Large intestine (tissue), 3 donors: ENCODE results near the gene MMAB. TPM values are rescaled to one million over a fixed set of nuclear protein-coding genes. Genes with fewer than 3 reads are reported as not detected.

Experiments used
- DNase-seq, 2 donors: peaks; one replicate each; pipeline versions ENCODE4 v3.0.0 to v3.0.0-alpha.2; 2013
- H3K27ac ChIP-seq: one replicate; pipeline ENCODE4 v1.5.1; 2013; ENCODE audit warnings: low read length
- H3K27me3 ChIP-seq: 2 replicates; pipeline ENCODE4 v1.6.1; 2013; ENCODE audit warnings: low read length; ENCODE audit not compliant: control insufficient read depth, insufficient read depth
- H3K36me3 ChIP-seq: 2 replicates; pipeline ENCODE4 v1.6.1; 2013; ENCODE audit warnings: low read length; ENCODE audit not compliant: control insufficient read depth, insufficient read depth
- H3K4me1 ChIP-seq: one replicate; pipeline ENCODE4 v1.6.1; 2013; ENCODE audit warnings: low read length; ENCODE audit not compliant: control insufficient read depth, insufficient read depth
- H3K4me3 ChIP-seq: one replicate; pipeline ENCODE4 v1.5.1; 2013; ENCODE audit warnings: low read length
- H3K9me3 ChIP-seq: one replicate; pipeline ENCODE4 v1.6.1; 2013; ENCODE audit warnings: mild to moderate bottlenecking, low read depth, low read length, moderate library complexity; ENCODE audit not compliant: control insufficient read depth
- WGBS: methylation state at CpG from one replicate; pipeline ENCODE4 v1.1.5; 2013; ENCODE audit warnings: low lambda C conversion rate; ENCODE audit not compliant: insufficient coverage; 5-methylcytosine and 5-hydroxymethylcytosine counted together
- polyA plus RNA-seq: library from polyadenylated mRNA; unstranded; fragments of 120-200 nt; gene quantifications from one replicate; pipeline ENCODE4 v1.2.1, GENCODE V29; 2013

Gene MMAB
- polyA plus RNA-seq, 1 donor, result 30.3 TPM

DNA sequence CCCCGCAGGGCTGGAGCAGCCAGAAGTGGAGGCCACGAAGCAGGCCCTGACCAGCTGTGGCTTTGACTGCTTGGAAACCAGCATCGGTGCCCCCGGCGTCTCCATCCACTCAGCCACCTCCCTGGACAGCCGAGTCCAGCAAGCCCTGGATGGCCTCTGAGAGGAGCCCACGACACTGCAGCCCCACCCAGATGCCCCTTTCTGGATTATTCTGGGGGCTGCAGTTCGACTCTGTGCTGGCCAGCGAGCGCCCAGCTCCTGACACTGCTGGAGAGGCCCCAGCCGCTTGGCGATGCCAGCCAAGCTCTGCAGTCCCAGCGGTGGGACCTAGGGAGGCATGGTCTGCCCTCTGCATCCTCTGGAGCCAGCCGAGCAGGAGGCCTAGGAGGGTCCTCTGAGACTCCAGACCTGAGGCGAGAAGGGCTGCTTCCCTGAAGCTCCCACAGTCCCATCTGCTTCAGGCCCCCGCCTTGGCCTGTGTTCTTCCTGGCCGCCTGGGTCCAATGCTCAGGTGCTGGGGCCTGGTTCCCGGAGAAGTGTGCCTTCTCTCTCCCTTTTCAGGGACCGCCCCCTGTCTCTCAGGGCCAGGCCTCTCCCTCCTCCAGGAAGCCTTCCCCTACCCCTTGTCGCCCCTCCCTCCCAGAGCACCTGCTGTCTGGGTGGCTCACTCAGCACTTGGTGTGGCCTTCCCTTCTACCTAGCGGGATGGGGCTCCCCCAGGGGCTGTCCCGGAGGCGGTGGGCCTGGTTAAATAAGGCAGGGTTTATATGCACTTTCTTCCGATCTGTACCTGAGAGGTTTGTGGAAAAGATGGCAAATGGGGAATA is 23.3 kb upstream of the MMAB start:
- WGBS, result no CpG with 5 or more reads among the region's 24 CpGs
- H3K9me3 ChIP-seq, result no peaks in the 10 kb centered on the region
- H3K4me3 ChIP-seq, result no peak overlapping the region
- H3K27me3 ChIP-seq, result no peaks in the 10 kb centered on the region
- H3K4me1 ChIP-seq, result peaks cover 10% of the 10 kb centered on the region
- H3K36me3 ChIP-seq, result peaks cover 38% of the 10 kb centered on the region
- DNase-seq, result no peak
- no peak overlapping the region for H3K27ac ChIP-seq

DNA sequence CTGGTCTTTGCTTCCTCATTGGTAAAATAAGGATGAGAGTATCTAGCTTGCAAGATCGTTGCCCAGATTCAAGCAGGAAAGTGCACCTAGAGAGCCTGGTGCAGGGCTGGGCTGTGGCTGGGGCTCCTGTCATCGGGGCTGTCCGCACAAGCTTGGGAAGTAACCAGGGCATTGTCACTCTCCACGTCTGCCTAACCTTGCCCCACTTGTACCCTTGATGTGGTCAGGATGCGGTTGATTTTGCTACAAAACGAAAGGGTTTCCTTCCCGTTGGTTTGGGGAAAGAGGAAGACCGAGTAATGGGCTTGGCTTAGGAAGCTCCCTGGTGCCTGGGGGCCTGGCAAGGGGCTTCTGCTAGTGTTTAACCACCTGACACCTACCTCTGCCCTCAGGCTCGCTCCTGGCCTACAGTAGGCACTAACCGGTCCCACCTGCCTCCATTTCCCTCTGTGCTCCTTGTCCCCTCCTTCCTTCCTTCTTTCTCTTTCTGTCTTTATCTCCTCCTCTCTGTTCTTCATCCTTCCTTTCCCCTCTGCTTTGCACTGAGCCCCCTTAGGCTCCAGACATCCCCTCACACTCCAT is 22.1 kb upstream of the MMAB start:
- WGBS, result 88% methylated on average over 1 of the region's 10 CpGs

GRCh38 chr12:109594556-109595317 is 21.4 kb upstream of the MMAB start:
- no peaks in the 10 kb centered on the region for H3K9me3 ChIP-seq
- H3K27ac ChIP-seq, result no peak overlapping the region
- no peak overlapping the region for H3K4me3 ChIP-seq
- WGBS, result no CpG with 5 or more reads among the region's 15 CpGs
- no peaks in the 10 kb centered on the region for H3K27me3 ChIP-seq
- DNase-seq, result no peak
- H3K4me1 ChIP-seq, result peaks cover 10% of the 10 kb centered on the region
- peaks cover 45% of the 10 kb centered on the region for H3K36me3 ChIP-seq

More for the DNA sequence above, 22.1 kb upstream of the MMAB start:
- Histone ChIP-seq H3K4me1 (peaks cover 10% of the 10 kb centered on the region), H3K27me3 (no peaks in the 10 kb centered on the region), H3K36me3 (peaks cover 45% of the 10 kb centered on the region), H3K9me3 (no peaks in the 10 kb centered on the region), H3K4me3 (no peak overlapping the region), H3K27ac (no peak overlapping the region)
- DNase-seq, result no peak

GRCh38 chr12:109592905-109593272 is 19.6 kb upstream of the MMAB start:
- WGBS, result no CpG with 5 or more reads among the region's 9 CpGs
- H3K4me1 ChIP-seq, result peaks cover 11% of the 10 kb centered on the region
- no peak overlapping the region for H3K27ac ChIP-seq
- no peak overlapping the region for H3K4me3 ChIP-seq
- H3K27me3 ChIP-seq, result no peaks in the 10 kb centered on the region
- H3K9me3 ChIP-seq, result no peaks in the 10 kb centered on the region
- H3K36me3 ChIP-seq, result peaks cover 48% of the 10 kb centered on the region
- DNase-seq, result no peak

- no peak overlapping the region for H3K4me3 ChIP-seq
- H3K36me3 ChIP-seq, result peaks cover 54% of the 10 kb centered on the region
- no peaks in the 10 kb centered on the region for H3K27me3 ChIP-seq
- DNase-seq, result no peak
- H3K27ac ChIP-seq, result no peak overlapping the region
- WGBS, result 100% methylated on average over 1 of the region's 19 CpGs
- no peaks in the 10 kb centered on the region for H3K9me3 ChIP-seq
- H3K4me1 ChIP-seq, result peaks cover 8% of the 10 kb centered on the region
Observed at GRCh38 chr12:109592195-109592904, 19.0 kb upstream of the MMAB start.

DNA sequence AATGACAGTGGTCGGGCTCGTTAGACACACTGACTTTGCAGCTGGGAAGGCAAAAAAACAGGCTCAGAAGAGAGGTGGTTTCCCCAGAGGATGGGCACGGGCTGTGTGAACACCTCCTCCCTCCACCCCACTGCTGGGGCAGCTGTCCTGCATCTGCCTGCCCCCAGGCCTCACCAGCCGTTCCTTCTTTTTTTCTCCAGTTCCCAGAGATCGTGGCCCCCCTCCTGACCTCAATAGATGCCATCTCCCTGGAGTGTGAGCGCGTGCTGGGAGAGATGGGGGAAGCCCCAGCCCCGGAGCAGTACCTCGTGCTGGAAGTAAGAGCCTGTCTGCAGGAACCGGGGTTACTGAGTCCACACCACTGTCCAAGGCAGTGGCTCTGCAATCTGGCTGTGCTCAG is 17.7 kb upstream of the MMAB start:
- DNase-seq, result no peak
- no peaks in the 10 kb centered on the region for H3K27me3 ChIP-seq
- WGBS, result no CpG with 5 or more reads among the region's 10 CpGs
- peaks cover 8% of the 10 kb centered on the region for H3K4me1 ChIP-seq
- H3K27ac ChIP-seq, result no peak overlapping the region
- no peak overlapping the region for H3K4me3 ChIP-seq
- H3K9me3 ChIP-seq, result no peaks in the 10 kb centered on the region
- peaks cover 52% of the 10 kb centered on the region for H3K36me3 ChIP-seq

DNA sequence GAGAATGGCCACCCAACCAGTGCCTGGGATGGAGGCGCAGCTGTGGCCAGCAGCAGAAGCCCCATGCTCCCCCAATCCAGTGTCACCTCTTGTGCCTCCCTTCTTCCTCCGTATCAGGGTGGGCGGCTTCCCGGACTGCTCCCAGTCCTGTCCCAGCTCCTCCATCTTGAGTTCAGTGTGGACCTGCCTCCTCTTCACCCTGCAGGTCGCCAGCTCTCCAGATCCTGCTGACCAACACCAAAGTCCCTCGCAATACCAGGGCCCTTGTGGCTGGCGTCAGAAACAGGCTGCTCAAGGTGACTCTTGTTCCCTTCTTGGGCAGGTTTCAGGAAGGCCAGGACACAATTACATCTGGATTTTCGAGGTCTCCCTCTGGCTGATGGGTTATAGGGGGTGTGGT is 17.3 kb upstream of the MMAB start:
- Histone ChIP-seq H3K4me3 (no peak overlapping the region), H3K9me3 (no peaks in the 10 kb centered on the region), H3K27me3 (no peaks in the 10 kb centered on the region), H3K4me1 (peaks cover 8% of the 10 kb centered on the region), H3K27ac (no peak overlapping the region), H3K36me3 (peaks cover 52% of the 10 kb centered on the region)
- no CpG with 5 or more reads among the region's 8 CpGs for WGBS
- no peak for DNase-seq

GRCh38 chr12:109589691-109590245 is 16.5 kb upstream of the MMAB start:
- H3K27ac ChIP-seq, result no peak overlapping the region

GRCh38 chr12:109589240-109589590 is 15.9 kb upstream of the MMAB start:
- H3K4me1 ChIP-seq, result peaks cover 8% of the 10 kb centered on the region
- H3K36me3 ChIP-seq, result peaks cover 49% of the 10 kb centered on the region
- no peak overlapping the region for H3K4me3 ChIP-seq
- no peaks in the 10 kb centered on the region for H3K27me3 ChIP-seq
- DNase-seq, result no peak
- H3K27ac ChIP-seq, result no peak overlapping the region
- WGBS, result 91% methylated on average over 4 of the region's 7 CpGs
- H3K9me3 ChIP-seq, result no peaks in the 10 kb centered on the region

More at GRCh38 chr12:109589691-109590245, 16.5 kb upstream of the MMAB start:
- no peak for DNase-seq
- no CpG with 5 or more reads among the region's 16 CpGs for WGBS
- no peaks in the 10 kb centered on the region for H3K9me3 ChIP-seq
- no peak overlapping the region for H3K4me3 ChIP-seq
- H3K27me3 ChIP-seq, result no peaks in the 10 kb centered on the region
- peaks cover 53% of the 10 kb centered on the region for H3K36me3 ChIP-seq
- H3K4me1 ChIP-seq, result peaks cover 8% of the 10 kb centered on the region
